ENCODE results near the gene KLK2. TPM values are rescaled to one million over a fixed set of nuclear protein-coding genes. Genes with fewer than 3 reads are reported as not detected.
A peak's percentile ranks its signal among the peaks of the same experiment; 100 is the strongest.

The KLK2 gene
- total and polyA plus RNA-seq, 2 of the 8 experiments (the other 6 are each of a cell fraction or from before 2014, with no cell fraction given) = 0.20 TPM; not detected in 1

GRCh38 chr19:50839712-50840655, 33.3 kb upstream of the KLK2 start:
- DNase-seq (ENCODE audit: low read depth in 1 of 2, low spot score in 2 of 2) = no peak
- TF ChIP-seq KDM1A (IDR thresholded peaks at IDR 0.05; ENCODE audit: borderline replicate concordance, low read length) = peak; percentile 61; the same call in 1 of the 2 replicates
- TF ChIP-seq ZNF274 (IDR thresholded peaks at IDR 0.05; ENCODE audit: borderline replicate concordance, extremely low read depth, low read length) = no peak
- Histone ChIP-seq H2BK20ac (ENCODE audit: low read length) (no peak overlapping the region), H2BK12ac (ENCODE audit: low read depth, low read length) (no peak overlapping the region), H3K4me1 (replicated peaks in 1 of 4; ENCODE audit: control insufficient read depth in 3 of 4, insufficient read depth in 4 of 4, low read length in 3 of 4) (peaks cover 0 to 7% (median 2%) of the 10 kb centered on the region in 4 experiments; a peak in 3 of 7 replicates), H3K27ac (ENCODE audit: low read depth, low read length) (no peak overlapping the region), H3K79me2 (ENCODE audit: control insufficient read depth in 1 of 2, insufficient read depth in 2 of 2, low read length in 2 of 2) (no peaks in the 10 kb centered on the region), H2AFZ (ENCODE audit: low read length) (no peak overlapping the region), H3K14ac (ENCODE audit: insufficient read length) (no peak overlapping the region), H2BK15ac (ENCODE audit: low read length) (no peak overlapping the region), H3K9me3 (ENCODE audit: insufficient read depth in 2 of 2, low read depth in 1 of 2, low read length in 1 of 2) (0 out of 4 replicates have a peak, but pooled peaks cover 0 to 4% of the 10 kb centered on the region in 2 experiments), H3K9ac (replicated peaks in 1 of 4; ENCODE audit: extremely low read depth in 1 of 4, low read depth in 3 of 4, low read length in 3 of 4) (no peak overlapping the region), H4K8ac (ENCODE audit: extremely low read depth, insufficient read depth, low read length) (no peak overlapping the region), H4K91ac (replicated peaks; ENCODE audit: insufficient read length, low read length) (no peak overlapping the region), H4K20me1 (replicated peaks in 1 of 2; ENCODE audit: control insufficient read depth in 1 of 2, insufficient read depth in 2 of 2, low read length in 2 of 2) (no peaks in the 10 kb centered on the region), H3K27me3 (replicated peaks in 1 of 4; ENCODE audit: control insufficient read depth in 3 of 4, extremely low read depth in 1 of 4, insufficient read depth in 3 of 4, low read length in 3 of 4) (peaks cover 0 to 19% (median 7%) of the 10 kb centered on the region in 4 experiments; a peak in 6 of 7 replicates), H3K23ac (ENCODE audit: insufficient read length) (no peak overlapping the region), H3K4me3 (ENCODE audit: extremely low read depth in 1 of 4, insufficient read depth in 2 of 4, low read depth in 3 of 4, low read length in 4 of 4) (no peak overlapping the region), H3K18ac (ENCODE audit: extremely low read depth, low read length) (no peak overlapping the region), H3K79me1 (ENCODE audit: low read depth, low read length) (no peaks in the 10 kb centered on the region), H2BK5ac (ENCODE audit: low read depth, low read length) (no peak overlapping the region), H2BK120ac (replicated peaks; ENCODE audit: low read depth, low read length) (no peak overlapping the region), H3K23me2 (ENCODE audit: low read depth, low read length) (peaks cover 8% of the 10 kb centered on the region; the same call in 1 of the 2 replicates), H3K36me3 (ENCODE audit: control insufficient read depth in 2 of 4, insufficient read depth in 4 of 4, low read length in 3 of 4) (no peaks in the 10 kb centered on the region), H3K4ac (replicated peaks; ENCODE audit: insufficient read length, low read depth, low read length) (no peak overlapping the region), H2AK5ac (ENCODE audit: low read depth, low read length) (no peak overlapping the region), H3K4me2 (ENCODE audit: insufficient read depth in 1 of 2, low read depth in 2 of 2, low read length in 2 of 2) (no peak overlapping the region), H4K5ac (ENCODE audit: insufficient read length, low read depth, low read length) (no peak overlapping the region), H3K56ac (replicated peaks; ENCODE audit: insufficient read length, low read depth, low read length) (no peak overlapping the region)
- ChIA-PET POLR2A (ENCODE audit: partially characterized antibody) (interaction anchor here (0.8 to 5.4 kb wide), 8 partner anchors 10 to 68 kb away, joined by 3 to 24 read pairs (median 4); no protein-coding TSS in a partner anchor), CTCF (ENCODE audit: partially characterized antibody) (interaction anchor here (0.8 to 1.7 kb wide), 5 partner anchors 11 to 246 kb away, joined by 3 to 4 read pairs (median 3); no protein-coding TSS in a partner anchor)
- WGBS, 2 experiments (ENCODE audit: extremely low coverage in 1 of 2, insufficient coverage in 1 of 2, insufficient read length in 1 of 2, insufficient replicate concordance in 2 of 2, low coverage in 1 of 2, low lambda C conversion rate in 2 of 2, missing lambda C conversion rate in 1 of 2) = 80% methylated on average over 10 of the region's 10 CpGs; no CpG with 5 or more reads in 1 of the 2 experiments
- no peak for FAIRE-seq
